A549 (cell line): ENCODE results near the gene NSMF. TPM values are rescaled to one million over a fixed set of nuclear protein-coding genes. Genes with fewer than 3 reads are reported as not detected.

Experiments used
- ATAC-seq, 2 experiments: fragments of 200-7000 bp in 1 of 2; fragments of >200 bp in 1 of 2; cut with Nextera tagmentation in 1 of 2; cut with Tn5 transposase in 1 of 2; 3 replicates each; pipeline versions ENCODE4 v1.8.0 to v1.9.1; 2018 to 2020; ENCODE audit warnings: mild to moderate bottlenecking in 1 of 2, moderate library complexity in 1 of 2
- CTCF ChIA-PET: fragments of 300-600 bp; sonication (Branson Sonifier 250); formaldehyde crosslinking; extraction: SDS; loops from one replicate; lab custom pipeline; 2021; ENCODE audit warnings: antibody characterized with exemption, inconsistent platforms; lab: Yijun Ruan, JAX
- POLR2A ChIA-PET: fragments of 350-600 bp; formaldehyde crosslinking; extraction: SDS; loops from one replicate; lab custom pipeline; 2021; ENCODE audit warnings: antibody characterized with exemption, inconsistent platforms; lab: Yijun Ruan, JAX
- DNase-seq, 2 experiments: peaks; one replicate each; pipeline versions ENCODE4 v3.0.0 to v3.0.0-alpha.2; 2011 to 2016; ENCODE audit warnings: low read depth in 1 of 2, low spot score in 1 of 2
- FAIRE-seq: peaks from 2 replicates; lab custom pipeline; 2011; peaks lifted over from hg19 to GRCh38; lab: Jason Lieb, UNC
- H3K27ac ChIP-seq, 2 experiments: fragments of >200 bp; sonication (Bioruptor Twin); formaldehyde crosslinking; 3 replicates each; pipeline ENCODE4 v1.5.1; 2016 to 2017
- H3K4me1 ChIP-seq: fragments of >200 bp; sonication (Bioruptor Twin); formaldehyde crosslinking; 3 replicates; pipeline ENCODE4 v1.6.1; 2016
- H3K4me2 ChIP-seq: fragments of >200 bp; sonication (Bioruptor Twin); formaldehyde crosslinking; 3 replicates; pipeline ENCODE4 v1.6.1; 2016
- H3K4me3 ChIP-seq: fragments of >200 bp; sonication (Bioruptor Twin); formaldehyde crosslinking; 3 replicates; pipeline ENCODE4 v1.5.1; 2016
- H3K9me3 ChIP-seq: fragments of >200 bp; sonication (Bioruptor Twin); formaldehyde crosslinking; 3 replicates; pipeline ENCODE4 v1.6.1; 2016
- BHLHE40 ChIP-seq: IDR thresholded peaks from 2 replicates; pipeline ENCODE4 v1.6.1; 2012; ENCODE audit warnings: low read depth, low read length, inconsistent platforms
- CBX8 ChIP-seq: fragments of 200-600 bp; sonication (generic); IDR thresholded peaks from 2 replicates; pipeline ENCODE4 v1.6.1; 2016
- CEBPB ChIP-seq, 2 experiments: fragments of >200 bp in 1 of 2; sonication (Bioruptor Twin) in 1 of 2; formaldehyde crosslinking in 1 of 2; IDR thresholded peaks; 2 replicates each; pipeline ENCODE4 v1.6.1; 2012 to 2016
- CHD2 ChIP-seq: fragments of 150-350 bp; IDR thresholded peaks from 2 replicates; pipeline ENCODE4 v1.6.1; 2014; ENCODE audit warnings: low read length; ENCODE audit not compliant: partially characterized antibody
- CHD4 ChIP-seq: fragments of 200-600 bp; sonication (generic); IDR thresholded peaks from 2 replicates; pipeline ENCODE4 v1.6.1; 2016; ENCODE audit warnings: antibody characterized with exemption, mild to moderate bottlenecking, borderline replicate concordance
- CTCF ChIP-seq: fragments of >200 bp; sonication (Bioruptor Twin); formaldehyde crosslinking; IDR thresholded peaks from 3 replicates; pipeline ENCODE4 v1.5.1; 2016
- E2F6 ChIP-seq: IDR thresholded peaks from 2 replicates; pipeline ENCODE4 v1.6.1; 2012; ENCODE audit warnings: low read depth, borderline replicate concordance
- EP300 ChIP-seq, 2 experiments: fragments of >200 bp; sonication (Bioruptor Twin); formaldehyde crosslinking; IDR thresholded peaks; 2 replicates in 1 of 2; 3 replicates in 1 of 2; pipeline ENCODE4 v1.6.1; 2016 to 2017
- ESRRA ChIP-seq: fragments of 150-350 bp; IDR thresholded peaks from 2 replicates; pipeline ENCODE4 v1.6.1; 2014; ENCODE audit warnings: mild to moderate bottlenecking, low read length, borderline replicate concordance
- FOSB ChIP-seq: fragments of 250-450 bp; sonication (Bioruptor Pico); IDR thresholded peaks from 2 replicates; pipeline ENCODE4 v1.5.0; 2020; ENCODE audit warnings: mild to moderate bottlenecking, moderate library complexity
- GATA3 ChIP-seq: IDR thresholded peaks from 2 replicates; pipeline ENCODE4 v1.6.1; 2012; ENCODE audit warnings: borderline replicate concordance
- HDAC2 ChIP-seq: fragments of 200-600 bp; sonication (generic); IDR thresholded peaks from 2 replicates; pipeline ENCODE4 v1.6.1; 2016
- HES2 ChIP-seq: fragments of >200 bp; sonication (Bioruptor Twin); formaldehyde crosslinking; IDR thresholded peaks from 2 replicates; pipeline ENCODE4 v1.6.1; 2016
- HEYL ChIP-seq: fragments of 250-450 bp; sonication (Bioruptor Pico); IDR thresholded peaks from 2 replicates; pipeline ENCODE4 v1.8.0; 2021; ENCODE audit warnings: mild to moderate bottlenecking, moderate library complexity
- HOXA7 ChIP-seq: fragments of 250-450 bp; sonication (Bioruptor Pico); IDR thresholded peaks from 2 replicates; pipeline ENCODE4 v1.5.0; 2020; ENCODE audit warnings: mild to moderate bottlenecking, moderate library complexity
- HOXB13 ChIP-seq: fragments of 250-450 bp; sonication (Bioruptor Pico); IDR thresholded peaks from 2 replicates; pipeline ENCODE4 v1.5.0; 2020; ENCODE audit warnings: low read depth, mild to moderate bottlenecking, moderate library complexity
- JUNB ChIP-seq: fragments of >200 bp; sonication (Bioruptor Twin); formaldehyde crosslinking; IDR thresholded peaks from 2 replicates; pipeline ENCODE4 v1.6.1; 2016
- MAFK ChIP-seq: fragments of 450-650 bp; IDR thresholded peaks from 2 replicates; pipeline ENCODE4 v1.6.1; 2014; ENCODE audit not compliant: partially characterized antibody
- MAX ChIP-seq: IDR thresholded peaks from 2 replicates; pipeline ENCODE4 v1.6.1; 2012
- MAZ ChIP-seq: fragments of 150-350 bp; IDR thresholded peaks from 2 replicates; pipeline ENCODE4 v1.6.1; 2014; ENCODE audit warnings: antibody characterized with exemption, low read depth, low read length, borderline replicate concordance
- NFE2L2 ChIP-seq: fragments of 150-350 bp; conservative IDR thresholded peaks from 2 replicates; pipeline ENCODE4 v1.6.1; 2014; ENCODE audit warnings: low read length
- PBX3 ChIP-seq: IDR thresholded peaks from 2 replicates; pipeline ENCODE4 v1.6.1; 2012
- RARB ChIP-seq: fragments of 250-450 bp; sonication (Bioruptor Pico); IDR thresholded peaks from 2 replicates; pipeline ENCODE4 v1.8.0; 2021; ENCODE audit warnings: mild to moderate bottlenecking, moderate library complexity
- SMC3 ChIP-seq: fragments of >200 bp; sonication (Bioruptor Twin); formaldehyde crosslinking; IDR thresholded peaks from 3 replicates; pipeline ENCODE4 v1.6.1; 2018; ENCODE audit warnings: inconsistent platforms
- TFCP2L1 ChIP-seq: fragments of 250-450 bp; sonication (Bioruptor Pico); IDR thresholded peaks from 2 replicates; pipeline ENCODE4 v1.5.0; 2021; ENCODE audit warnings: mild to moderate bottlenecking
- USF2 ChIP-seq: fragments of 450-650 bp; IDR thresholded peaks from 2 replicates; pipeline ENCODE4 v1.6.1; 2014; ENCODE audit warnings: antibody characterized with exemption
- ZC3H11A ChIP-seq: fragments of 450-650 bp; IDR thresholded peaks from 2 replicates; pipeline ENCODE4 v1.6.1; 2014; ENCODE audit warnings: antibody characterized with exemption, mild to moderate bottlenecking
- ZNF302 ChIP-seq: fragments of 250-450 bp; sonication (Bioruptor Pico); IDR thresholded peaks from 2 replicates; pipeline ENCODE4 v1.9.0; 2021; ENCODE audit warnings: inconsistent platforms, mild to moderate bottlenecking, moderate library complexity
- WGBS: methylation state at CpG from one replicate; pipeline ENCODE4 v1.1.6; 2017; ENCODE audit errors: missing lambda C conversion rate; 5-methylcytosine and 5-hydroxymethylcytosine counted together
- polyA plus RNA-seq, 4 experiments: library from polyadenylated mRNA; depleted of rRNA in 3 of 4; stranded (reverse); fragments of >200 nt; fragmentation: RNase III in 1 of 4; extraction: RNeasy Plus Mini Kit Qiagen cat#74134 plus additional on column Dnase treatment in 1 of 4; gene quantifications; 2 replicates in 3 of 4; 3 replicates in 1 of 4; pipeline ENCODE4 v1.2.3, GENCODE V29; 2011 to 2017

The NSMF gene
- polyA plus RNA-seq, 2 of the 4 experiments (the other 2 are of a cell fraction): 16.0 to 29.2 TPM

- no peak for TF ChIP-seq EP300 (IDR thresholded peaks at IDR 0.05)
- TF ChIP-seq CBX8: no peak
- TF ChIP-seq MAZ: no peak
- TF ChIP-seq, all 56 proteins: peak for 0
Measured at GRCh38 chr9:137433349-137433915, 25.7 kb downstream of the NSMF start (continued).

GRCh38 chr9:137432687-137433348 lies 26.3 kb downstream of the NSMF start:
- H3K4me3 ChIP-seq: no peak overlapping the region
- no peaks in the 10 kb centered on the region for H3K9me3 ChIP-seq
- CTCF ChIA-PET: interaction anchor here (1.1 to 8.1 kb wide), 5 partner anchors 9 to 131 kb away, joined by 3 to 98 read pairs (median 6); partner anchors contain the start of genes ENTPD8, EXD3, NOXA1 and NRARP
- H3K4me2 ChIP-seq: no peak overlapping the region
- TF ChIP-seq GATA3 (no peak), SMC3 (no peak), JUNB (no peak), HES2 (no peak), USF2 (no peak), ZNF302 (CRISPR knock-in tag) (no peak), TFCP2L1 (no peak), CHD2 (no peak), ZC3H11A (no peak), RARB (CRISPR knock-in tag) (no peak), HDAC2 (no peak), HOXB13 (no peak), BHLHE40 (no peak), CHD4 (no peak)
- DNase-seq (no peak), ATAC-seq (no peak), FAIRE-seq (no peak)
- POLR2A ChIA-PET: no interaction called here
- H3K4me1 ChIP-seq: peaks cover 24% of the 10 kb centered on the region
- no peak overlapping the region for H3K27ac ChIP-seq
- WGBS: 85% methylated on average over 12 of the region's 20 CpGs

- H3K4me3 ChIP-seq: no peak overlapping the region
- peaks cover 22% of the 10 kb centered on the region for H3K4me1 ChIP-seq
- no peak overlapping the region for H3K27ac ChIP-seq
- CTCF ChIA-PET: interaction anchor here (1.2 to 8.1 kb wide), 4 partner anchors 8 to 129 kb away, joined by 3 to 98 read pairs (median 46); partner anchors contain the start of genes ENTPD8, EXD3, NOXA1 and NRARP
- ATAC-seq (no peak), FAIRE-seq (no peak), DNase-seq (no peak)
- 93% methylated on average over 20 of the region's 21 CpGs for WGBS
- POLR2A ChIA-PET: interaction anchor here (1.5 kb wide), 1 partner anchor 8 kb away, joined by 5 read pairs; the partner anchor contains the start of genes EXD3 and NOXA1
- no peak overlapping the region for H3K4me2 ChIP-seq
- TF ChIP-seq FOSB (CRISPR knock-in tag) (no peak), E2F6 (no peak), CTCF (no peak), ESRRA (no peak), NFE2L2 (no peak), HDAC2 (no peak), MAZ (no peak), PBX3 (no peak), HEYL (CRISPR knock-in tag) (no peak), HOXA7 (CRISPR knock-in tag) (no peak), ZNF302 (CRISPR knock-in tag) (no peak), CEBPB (IDR thresholded peaks at IDR 0.05) (no peak), MAFK (no peak), MAX (no peak)
- no peaks in the 10 kb centered on the region for H3K9me3 ChIP-seq
Measured at GRCh38 chr9:137431416-137431931, 27.7 kb downstream of the NSMF start.
